ENCODE measurements around the gene SLC2A9.

DNA sequence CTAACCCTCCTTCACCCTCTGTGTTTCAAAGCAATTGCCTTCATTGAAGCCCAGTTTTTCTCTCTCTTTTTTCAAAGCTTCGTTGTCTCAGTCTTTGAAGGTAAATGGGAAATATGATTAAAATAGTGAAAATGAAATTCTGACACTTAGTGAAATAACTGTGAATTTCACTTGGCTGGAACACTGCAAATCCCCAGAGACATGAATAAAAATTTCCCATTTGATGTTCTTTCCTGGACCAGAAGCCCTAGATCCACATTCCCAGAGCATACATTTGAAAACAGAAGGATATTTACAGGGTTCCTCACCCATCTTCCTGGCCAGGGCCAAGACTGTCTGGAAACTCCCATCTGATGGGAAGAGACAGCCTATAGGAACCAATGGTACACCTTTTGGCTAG is 45.0 kb downstream of the SLC2A9 start:
- TF ChIP-seq, protein P1, sequence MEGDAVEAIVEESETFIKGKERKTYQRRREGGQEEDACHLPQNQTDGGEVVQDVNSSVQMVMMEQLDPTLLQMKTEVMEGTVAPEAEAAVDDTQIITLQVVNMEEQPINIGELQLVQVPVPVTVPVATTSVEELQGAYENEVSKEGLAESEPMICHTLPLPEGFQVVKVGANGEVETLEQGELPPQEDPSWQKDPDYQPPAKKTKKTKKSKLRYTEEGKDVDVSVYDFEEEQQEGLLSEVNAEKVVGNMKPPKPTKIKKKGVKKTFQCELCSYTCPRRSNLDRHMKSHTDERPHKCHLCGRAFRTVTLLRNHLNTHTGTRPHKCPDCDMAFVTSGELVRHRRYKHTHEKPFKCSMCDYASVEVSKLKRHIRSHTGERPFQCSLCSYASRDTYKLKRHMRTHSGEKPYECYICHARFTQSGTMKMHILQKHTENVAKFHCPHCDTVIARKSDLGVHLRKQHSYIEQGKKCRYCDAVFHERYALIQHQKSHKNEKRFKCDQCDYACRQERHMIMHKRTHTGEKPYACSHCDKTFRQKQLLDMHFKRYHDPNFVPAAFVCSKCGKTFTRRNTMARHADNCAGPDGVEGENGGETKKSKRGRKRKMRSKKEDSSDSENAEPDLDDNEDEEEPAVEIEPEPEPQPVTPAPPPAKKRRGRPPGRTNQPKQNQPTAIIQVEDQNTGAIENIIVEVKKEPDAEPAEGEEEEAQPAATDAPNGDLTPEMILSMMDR (IDR thresholded peaks at IDR 0.05; ENCODE audit: control extremely low read depth in 1 of 3, insufficient read depth in 1 of 3, low read depth in 1 of 3, low read length in 3 of 3) = no peak
- TF ChIP-seq EZH2 (IDR thresholded peaks at IDR 0.05; ENCODE audit: low read depth, low read length, severe bottlenecking) = no peak
- no peak for TF ChIP-seq NRF1 (IDR thresholded peaks at IDR 0.05; ENCODE audit: low read depth, low read length)
- TF ChIP-seq POLR2AphosphoS5 (IDR thresholded peaks at IDR 0.05; ENCODE audit: low read depth, low read length) = no peak
- no peak for TF ChIP-seq SIN3A (conservative IDR thresholded peaks at IDR 0.05 in 1 of 2, IDR thresholded peaks at IDR 0.05 in 1 of 2; ENCODE audit: low read depth in 1 of 2, low read length in 2 of 2)
- no peak for TF ChIP-seq HDAC6 (IDR thresholded peaks at IDR 0.05; ENCODE audit: low read depth, low read length)
- TF ChIP-seq POLR2A (IDR thresholded peaks at IDR 0.05; ENCODE audit: control extremely low read depth in 1 of 2, low read depth in 2 of 2, low read length in 2 of 2) = no peak
- TF ChIP-seq TCF12 (IDR thresholded peaks at IDR 0.05; ENCODE audit: low read depth, low read length) = no peak
